ENCODE results near the gene BAHCC1.

BAHCC1 gene

DNA sequence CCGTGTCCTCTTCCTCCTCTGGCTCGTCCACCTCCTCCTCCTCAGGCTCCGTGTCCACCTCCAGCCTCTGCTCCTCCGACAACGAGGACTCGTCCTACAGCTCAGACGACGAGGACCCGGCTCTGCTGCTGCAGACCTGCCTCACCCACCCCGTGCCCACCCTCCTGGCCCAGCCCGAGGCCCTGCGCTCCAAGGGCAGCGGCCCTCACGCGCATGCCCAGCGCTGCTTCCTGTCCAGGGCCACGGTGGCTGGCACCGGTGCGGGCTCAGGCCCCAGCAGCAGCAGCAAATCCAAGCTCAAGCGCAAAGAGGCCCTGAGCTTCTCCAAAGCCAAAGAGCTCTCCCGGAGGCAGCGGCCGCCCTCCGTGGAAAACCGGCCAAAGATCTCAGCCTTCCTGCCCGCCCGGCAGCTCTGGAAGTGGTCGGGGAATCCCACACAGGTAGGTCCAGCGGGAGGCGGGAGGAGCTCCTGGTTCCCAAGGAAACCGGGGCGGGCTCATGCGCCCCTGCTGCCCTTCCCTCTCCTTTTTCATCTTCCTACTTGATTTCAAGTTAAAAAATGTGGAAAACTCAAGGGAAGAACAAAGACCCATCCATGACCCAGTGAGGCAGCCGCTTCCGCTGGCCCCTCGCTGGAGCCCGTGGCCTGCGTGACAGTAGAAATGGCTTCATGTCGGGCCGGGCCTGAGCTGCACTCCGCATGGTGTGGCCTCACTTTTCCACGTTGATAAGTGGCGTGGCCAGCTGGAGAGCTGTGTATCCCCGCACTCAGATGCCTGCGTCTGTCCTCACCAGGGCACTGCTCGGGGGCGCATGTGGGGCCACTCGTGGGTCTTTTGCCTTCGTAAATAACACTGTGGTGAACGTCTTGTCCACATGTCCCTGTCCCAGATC lies 66.6 kb downstream of the BAHCC1 start:
- peak; percentile 24 for DNase-seq (ENCODE audit: low spot score)

DNA sequence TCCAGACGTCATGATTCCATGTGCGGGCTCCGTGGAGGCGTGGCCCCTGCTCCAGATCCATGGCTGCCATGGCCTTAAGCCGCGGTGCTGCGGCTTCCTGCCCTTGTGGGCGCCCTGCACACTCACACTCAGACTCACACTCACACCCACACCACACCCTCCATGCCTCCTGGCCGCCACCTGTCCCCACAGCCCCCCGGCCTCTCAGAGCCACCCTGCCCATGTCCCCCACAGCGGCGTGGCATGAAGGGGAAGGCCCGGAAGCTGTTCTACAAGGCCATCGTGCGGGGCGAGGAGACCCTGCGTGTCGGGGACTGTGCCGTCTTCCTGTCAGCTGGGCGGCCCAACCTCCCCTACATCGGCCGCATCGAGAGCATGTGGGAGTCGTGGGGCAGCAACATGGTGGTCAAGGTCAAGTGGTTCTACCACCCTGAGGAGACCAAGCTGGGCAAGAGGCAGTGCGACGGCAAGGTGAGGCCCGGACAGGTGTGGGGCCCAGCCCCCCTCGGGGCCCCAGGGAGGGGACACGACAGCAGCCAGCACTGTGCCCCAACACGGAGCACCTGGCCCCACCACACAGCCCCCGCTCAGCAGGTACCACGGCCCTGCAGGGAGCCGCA lies 67.4 kb downstream of the BAHCC1 start:
- no peak for DNase-seq (ENCODE audit: low spot score)

DNA sequence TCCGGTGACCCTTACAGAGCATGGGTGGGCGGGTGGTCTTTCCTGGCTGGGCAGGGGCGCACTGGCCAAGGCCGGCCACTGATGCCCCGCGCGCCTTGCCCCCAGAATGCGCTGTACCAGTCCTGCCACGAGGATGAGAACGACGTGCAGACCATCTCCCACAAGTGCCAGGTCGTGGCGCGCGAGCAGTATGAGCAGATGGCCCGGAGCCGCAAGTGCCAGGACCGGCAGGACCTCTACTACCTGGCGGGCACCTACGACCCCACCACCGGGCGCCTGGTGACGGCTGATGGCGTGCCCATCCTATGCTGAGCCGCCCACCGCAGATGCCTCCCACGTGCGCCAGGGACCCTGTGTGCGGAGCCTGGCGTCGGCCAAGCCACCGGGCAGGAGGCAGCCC lies 68.2 kb downstream of the BAHCC1 start:
- DNase-seq (ENCODE audit: low spot score), result peak; percentile 44

DNA sequence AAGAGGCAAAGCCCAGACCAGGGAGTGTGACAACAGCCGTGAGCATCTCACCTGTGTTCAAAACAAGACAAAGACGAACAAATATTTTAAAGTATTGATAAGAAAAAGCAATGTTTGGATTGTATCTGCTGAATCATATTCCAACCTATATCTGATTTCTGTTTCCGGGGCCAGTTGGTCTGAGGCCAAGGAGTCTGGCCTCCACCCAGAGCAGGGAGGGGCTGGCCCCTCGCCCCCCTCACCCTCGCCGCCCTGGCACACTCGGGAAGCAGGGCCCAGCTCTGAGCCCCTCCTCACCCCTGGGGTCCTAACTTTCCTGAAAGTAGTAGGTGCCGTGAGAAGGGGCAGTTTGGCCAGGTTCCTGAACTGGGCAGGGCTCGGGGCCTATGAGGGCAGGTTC lies 69.3 kb downstream of the BAHCC1 start:
- DNase-seq (ENCODE audit: low spot score), result no peak

DNA sequence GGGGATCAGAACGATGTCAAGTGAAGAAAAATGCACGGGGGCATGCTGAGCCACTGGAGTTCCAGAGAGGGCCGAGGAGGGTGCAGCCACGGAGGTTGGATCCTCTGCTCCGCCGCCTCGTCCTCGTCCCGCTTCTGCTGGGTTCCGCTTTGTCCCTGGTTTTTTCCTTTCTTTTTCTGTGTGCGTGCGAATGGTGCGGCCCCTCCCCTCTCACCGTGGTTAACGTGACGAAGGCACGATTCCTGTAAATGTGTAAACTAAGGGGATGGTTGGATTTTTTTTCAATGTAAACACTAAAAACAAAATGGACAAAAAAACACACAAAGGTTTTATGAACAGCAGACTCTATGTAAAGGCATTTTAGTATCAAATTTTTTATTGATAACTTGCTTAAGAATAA lies 70.7 kb downstream of the BAHCC1 start:
- DNase-seq (ENCODE audit: low spot score), result no peak

DNA sequence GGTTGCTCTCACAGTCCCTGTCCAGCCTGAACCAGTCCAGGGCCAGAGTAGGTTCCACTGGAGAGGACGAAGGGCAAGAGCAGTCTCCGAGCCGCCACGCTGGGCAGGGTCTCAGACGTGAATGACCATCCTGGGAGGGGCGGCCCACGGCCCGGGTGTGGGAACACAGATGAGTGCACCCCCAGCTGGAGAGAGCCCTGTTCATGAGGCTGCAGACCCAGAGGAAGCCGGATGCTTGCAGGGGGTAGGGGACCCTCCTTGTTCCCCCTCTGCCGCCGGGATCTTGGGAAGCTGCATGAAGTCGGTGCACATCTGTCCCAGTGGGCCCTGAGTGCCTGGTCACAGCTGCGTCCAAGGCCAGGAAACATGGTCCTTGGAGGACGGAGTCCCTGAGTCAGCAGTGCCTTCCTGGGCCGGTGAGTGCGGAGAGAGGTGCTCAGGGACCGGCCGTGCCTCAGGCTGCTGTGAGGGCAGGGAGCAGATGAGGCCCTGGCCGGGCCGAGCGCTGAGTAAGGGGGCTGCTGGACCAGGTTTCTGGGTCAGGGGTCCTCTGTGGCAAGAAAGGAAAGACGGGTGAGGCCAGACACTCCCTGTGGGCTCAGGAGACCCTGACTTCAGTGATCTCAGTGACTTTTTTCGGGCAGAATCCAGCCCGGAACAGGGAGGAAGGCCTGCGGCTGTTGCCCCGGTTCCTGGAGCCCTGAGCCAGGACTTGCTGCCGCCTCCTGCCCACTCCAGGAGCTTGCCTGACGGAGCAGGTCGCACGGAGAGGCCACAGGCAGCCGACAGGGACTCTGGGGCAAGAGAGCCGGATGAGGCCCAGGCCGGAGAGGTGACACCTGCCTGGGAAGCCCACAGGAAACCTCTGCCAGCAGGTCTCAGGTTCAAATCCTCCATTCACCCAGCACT lies 71.6 kb downstream of the BAHCC1 start:
- no peak for DNase-seq (ENCODE audit: low spot score)

DNA sequence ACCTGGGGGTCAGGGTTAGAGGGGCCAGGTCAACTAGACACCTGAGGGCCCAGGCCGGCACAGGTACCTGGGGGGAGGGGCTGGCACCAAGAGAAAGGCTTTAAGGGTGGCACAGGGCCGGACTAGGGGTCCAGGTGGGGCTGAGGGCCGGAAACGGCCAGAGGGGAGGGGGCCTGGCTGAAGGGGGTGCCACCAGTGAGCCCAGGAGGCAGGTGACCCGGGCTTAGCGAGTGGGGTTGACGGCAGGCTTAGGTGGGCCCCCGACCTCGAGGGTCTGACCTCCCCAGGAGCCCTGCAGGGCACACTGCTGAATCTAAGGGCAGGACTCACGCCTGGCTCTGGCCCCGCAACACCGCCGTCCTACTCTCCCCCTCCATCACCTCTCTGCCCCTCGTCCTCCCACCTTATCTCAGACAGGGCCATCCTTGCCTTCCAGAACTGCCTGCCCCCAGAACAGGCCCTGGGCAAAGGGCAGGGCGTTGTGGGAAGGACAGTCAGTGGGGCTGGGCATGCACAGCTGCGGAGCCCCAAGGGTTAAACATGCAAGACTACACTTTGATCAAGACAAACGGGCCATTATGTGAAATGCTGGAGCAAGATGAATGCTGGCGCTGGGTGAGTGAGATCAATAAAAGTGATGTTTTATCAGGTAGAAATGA lies 73.0 kb downstream of the BAHCC1 start:
- DNase-seq (ENCODE audit: low spot score), result no peak

DNA sequence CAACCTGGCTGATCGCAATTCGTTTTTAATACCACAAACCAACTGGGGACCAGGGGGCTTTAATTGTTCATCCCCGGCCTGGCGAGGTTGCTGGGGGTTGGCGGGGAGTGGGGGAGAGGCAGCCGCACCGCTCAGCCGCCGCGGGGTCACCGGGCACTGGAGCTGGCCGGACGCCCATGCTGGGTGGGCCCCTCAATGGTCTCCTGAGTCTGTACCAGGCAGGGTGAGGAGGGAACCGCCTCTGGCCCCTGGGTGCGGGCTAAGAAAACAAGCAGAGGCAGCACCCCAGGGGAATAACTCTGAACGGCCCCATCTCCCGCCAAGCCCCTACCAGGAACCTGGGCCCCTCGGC lies 73.5 kb downstream of the BAHCC1 start:
- DNase-seq (ENCODE audit: low spot score), result no peak

DNA sequence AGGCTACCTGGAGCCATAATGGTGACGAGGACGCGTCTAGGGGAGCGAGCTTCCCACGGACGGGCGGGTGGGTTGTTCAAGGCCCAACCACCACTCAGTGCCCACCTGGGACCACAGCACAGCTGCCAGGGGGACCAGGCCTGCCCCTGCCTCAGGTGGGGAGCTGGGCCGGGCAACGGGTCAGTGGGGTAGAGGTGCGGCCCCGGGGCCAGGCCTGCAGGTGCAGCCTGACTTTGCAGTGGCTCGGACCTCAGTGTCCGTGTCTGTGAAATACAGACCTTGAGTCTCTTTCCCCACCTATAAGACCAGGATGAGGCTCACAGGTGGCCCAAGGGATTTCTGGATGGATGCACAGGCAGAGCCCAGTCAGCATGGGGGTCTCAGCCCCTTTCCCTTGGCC lies 74.0 kb downstream of the BAHCC1 start:
- DNase-seq (ENCODE audit: low spot score), result no peak

DNA sequence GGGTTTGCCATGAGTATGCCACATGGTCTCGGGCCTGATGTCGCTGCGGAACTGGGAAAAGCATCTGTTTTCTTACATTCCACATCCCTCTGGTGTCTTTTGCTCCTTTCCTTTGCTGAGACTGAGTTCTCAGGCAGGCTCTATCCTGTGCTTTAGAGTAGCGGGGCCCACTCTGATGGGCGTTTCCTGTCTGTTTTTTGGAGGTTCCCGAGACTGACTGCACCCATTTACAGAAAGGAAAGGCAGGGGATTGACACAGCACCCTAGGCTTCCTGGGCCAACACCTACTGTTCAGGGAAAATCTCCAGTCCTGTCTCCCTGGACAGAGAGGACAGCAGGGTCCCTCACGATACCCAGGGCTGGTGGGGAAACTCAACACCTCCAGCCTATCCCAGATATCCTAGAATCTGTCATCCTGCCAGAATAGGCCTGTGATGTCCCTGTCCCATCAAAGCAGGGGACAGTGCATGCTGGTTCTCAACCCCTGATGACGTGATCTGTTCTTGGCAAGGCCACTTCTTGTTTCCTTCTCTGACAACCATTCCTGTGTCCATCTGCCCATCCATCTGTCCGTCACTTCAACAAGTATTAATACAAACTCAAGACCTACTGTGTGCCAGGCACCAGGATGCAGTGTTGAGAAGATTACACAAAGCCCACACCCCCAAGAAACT lies 75.2 kb downstream of the BAHCC1 start:
- peak; percentile 64 for DNase-seq (ENCODE audit: low spot score)

DNA sequence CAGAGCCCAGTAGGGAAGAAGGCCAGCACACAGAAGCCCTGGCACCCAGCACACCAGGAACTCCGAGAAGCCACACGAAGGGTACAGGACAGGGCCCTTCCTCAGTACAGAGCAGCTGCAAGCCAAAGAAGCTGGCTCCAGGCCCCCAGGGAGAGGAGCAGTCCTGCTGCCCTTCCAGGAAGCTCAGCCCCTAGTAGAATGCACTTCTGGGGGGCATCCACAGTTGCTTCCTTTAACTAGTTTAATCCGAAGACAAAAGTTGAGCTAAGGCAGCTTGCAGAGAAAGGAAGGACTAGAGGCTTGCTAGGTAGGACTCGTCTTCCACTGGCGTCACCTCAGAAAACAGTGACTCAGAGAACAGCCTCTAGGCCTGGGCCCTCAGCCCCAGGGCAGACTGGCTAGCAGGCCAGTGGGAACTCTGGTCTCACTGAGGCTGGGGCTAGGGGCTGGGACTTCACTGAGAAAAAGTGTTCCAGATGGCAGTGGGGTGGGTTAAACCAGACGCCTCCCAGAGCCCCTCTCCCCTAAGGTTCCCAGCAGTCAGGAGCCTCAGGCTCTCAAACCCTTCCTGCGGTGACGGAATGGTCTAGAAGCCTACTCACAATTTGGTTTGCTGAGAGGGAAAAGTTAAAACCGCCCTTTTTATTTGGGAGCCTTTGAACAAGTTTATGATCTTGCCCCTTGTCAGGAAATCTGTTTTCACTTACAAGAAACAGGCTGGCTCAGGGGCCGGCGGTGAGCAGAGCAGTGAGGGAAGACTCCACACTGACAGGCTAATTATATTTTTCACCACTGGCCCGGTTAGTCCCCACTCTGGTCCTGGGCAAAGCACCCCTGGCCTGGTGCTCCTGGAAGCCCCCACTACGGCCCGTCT lies 75.9 kb downstream of the BAHCC1 start:
- DNase-seq (ENCODE audit: low spot score), result peak; percentile 16

DNA sequence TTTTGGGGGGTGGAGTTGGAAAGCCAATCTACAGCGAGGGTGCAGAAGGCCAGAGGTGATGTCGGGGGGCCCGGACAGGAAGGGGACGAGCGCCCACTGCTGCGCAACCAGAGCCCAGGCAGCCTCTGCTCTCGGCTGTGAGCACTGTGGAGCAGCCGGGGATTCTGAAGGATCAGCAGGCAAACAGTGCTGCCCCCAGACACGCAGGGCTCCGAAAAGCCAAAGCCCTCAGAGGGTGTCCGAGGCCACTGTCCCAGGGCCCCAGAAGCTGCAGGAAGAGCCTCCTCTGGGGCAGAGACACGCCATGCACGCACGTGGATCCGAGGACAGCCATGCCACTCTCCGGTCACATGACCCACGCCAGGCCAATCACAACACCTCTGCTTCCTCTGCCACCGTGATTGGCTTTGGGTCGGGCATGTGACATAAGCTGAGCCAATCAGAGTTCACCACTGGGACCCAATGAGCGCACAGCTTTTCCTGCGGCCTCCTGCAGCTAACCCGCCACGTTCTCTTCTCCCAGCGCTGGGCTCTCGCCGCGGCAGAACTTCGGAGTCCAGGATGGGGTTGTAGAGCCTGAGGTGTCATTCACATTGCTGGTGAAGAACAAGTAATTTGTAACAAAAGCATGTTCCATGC lies 76.7 kb downstream of the BAHCC1 start:
- DNase-seq (ENCODE audit: low spot score), result peak; percentile 93

DNA sequence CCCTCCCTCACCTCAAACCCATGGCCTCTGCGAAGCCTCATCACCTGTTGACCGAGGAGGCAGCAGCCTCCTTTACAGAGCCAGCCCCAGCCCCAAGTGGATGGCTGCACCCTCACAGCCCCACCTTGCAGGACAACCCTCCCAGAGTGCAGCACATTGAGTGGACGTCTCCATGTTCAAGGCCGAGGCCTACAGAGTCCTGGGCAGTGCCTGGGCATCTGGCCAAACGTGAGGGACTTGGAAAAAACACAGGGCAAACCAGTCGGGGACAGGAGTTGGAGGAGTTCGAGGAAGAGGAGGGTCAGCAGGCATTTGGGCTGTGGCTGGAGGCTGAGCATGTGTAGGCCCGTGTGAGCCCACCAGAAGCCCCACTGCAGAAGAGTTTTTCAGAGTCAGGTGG lies 77.8 kb downstream of the BAHCC1 start:
- DNase-seq (ENCODE audit: low spot score), result no peak

DNA sequence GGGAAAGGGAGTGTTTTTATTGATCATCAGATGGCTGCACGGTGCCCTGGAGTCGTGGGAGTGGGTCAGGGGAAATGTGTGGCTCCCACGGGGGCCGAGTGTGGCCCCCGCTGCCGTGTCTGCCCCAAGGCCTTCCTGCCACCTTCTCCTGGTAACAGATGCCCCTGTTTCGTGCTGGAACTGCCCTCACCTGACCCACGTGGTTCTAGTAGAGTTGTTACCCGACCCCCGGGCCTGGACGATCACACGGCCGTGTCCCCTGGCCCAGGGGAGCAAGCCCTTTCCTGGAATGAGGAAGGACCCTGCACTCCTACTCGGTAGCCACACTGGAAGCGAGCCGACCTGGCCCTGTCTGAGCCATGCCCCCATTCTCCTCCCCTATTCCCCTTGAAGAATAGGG lies 79.7 kb downstream of the BAHCC1 start:
- no peak for DNase-seq (ENCODE audit: low spot score)

DNA sequence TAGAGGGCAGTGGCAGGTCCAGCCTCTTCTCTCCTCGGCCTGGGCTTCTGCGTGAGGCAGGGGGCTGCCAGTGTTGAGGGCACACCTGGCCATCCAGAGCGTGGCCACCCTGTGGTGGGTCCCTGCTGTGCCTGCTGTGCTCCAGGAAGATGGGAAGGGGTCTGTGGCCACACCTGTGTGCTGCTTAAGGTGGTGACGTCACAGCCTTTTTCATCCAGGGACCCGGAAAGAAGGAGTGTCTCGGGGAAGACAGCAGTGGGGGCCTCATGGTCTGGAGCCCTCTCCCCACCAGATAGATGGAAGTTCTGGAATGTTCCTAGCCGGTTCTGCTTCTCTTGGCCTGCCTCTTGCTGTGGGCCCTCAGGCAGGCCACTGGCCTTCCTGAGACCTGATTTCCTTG lies 80.8 kb downstream of the BAHCC1 start:
- DNase-seq (ENCODE audit: low spot score), result no peak

DNA sequence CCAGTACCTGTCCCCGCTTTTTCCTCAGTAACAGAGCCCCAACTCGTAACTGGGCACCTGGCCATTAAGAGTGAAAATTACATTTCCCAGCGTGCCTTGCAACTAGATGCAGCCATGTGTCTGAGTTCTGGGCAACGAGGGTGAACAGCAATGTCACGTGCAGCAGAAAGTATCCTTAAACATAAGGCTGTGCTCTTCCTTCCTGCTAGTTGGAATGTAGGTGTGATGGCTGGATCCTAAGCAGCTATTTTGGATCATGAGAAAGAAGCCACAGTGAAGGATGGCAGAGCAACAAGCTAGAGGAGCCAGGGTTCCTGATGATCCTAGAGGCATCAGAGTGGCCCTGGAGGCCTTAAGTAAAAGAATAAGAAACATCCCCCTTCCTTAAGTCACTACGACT lies 81.4 kb downstream of the BAHCC1 start:
- no peak for DNase-seq (ENCODE audit: low spot score)

DNA sequence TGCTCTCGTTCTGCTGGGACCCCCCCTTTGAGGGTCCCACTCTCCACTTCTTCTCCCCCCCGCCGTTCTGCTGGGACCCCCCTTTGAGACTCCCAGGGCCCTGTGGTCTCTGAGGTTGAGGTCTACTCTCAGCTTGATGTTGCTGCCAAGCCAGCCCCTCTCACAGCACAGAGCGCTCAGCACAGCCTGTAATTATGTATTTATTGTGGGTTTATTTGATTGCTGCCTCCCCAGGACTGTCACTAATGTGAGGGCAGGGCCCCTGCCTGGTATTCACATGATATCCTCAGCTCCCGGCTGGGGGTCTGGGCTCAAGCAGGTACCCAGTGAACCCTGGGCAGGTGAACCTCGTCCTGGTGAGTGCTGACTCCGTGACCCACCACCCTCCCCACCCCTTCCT lies 81.9 kb downstream of the BAHCC1 start:
- no peak for DNase-seq (ENCODE audit: low spot score)

DNA sequence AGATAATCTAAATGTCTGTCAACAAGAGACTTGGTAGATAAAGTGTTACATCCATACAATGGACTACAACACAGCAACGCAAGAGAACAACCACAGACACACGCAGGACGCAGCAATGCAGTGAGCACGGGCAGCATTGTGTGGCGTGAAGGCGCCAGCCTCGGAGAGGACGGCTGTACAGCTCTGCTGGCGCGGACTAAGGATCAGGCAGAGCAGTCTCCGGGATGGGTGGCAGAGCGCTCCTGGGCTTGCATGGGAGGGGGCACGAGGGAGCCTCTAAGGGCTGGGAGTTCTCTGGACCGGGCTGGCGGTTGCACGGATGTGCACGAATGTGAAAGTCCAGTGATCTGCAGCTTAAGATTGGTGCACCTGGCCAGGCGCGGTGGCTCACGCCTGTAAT lies 82.9 kb downstream of the BAHCC1 start:
- DNase-seq (ENCODE audit: low spot score), result no peak

DNA sequence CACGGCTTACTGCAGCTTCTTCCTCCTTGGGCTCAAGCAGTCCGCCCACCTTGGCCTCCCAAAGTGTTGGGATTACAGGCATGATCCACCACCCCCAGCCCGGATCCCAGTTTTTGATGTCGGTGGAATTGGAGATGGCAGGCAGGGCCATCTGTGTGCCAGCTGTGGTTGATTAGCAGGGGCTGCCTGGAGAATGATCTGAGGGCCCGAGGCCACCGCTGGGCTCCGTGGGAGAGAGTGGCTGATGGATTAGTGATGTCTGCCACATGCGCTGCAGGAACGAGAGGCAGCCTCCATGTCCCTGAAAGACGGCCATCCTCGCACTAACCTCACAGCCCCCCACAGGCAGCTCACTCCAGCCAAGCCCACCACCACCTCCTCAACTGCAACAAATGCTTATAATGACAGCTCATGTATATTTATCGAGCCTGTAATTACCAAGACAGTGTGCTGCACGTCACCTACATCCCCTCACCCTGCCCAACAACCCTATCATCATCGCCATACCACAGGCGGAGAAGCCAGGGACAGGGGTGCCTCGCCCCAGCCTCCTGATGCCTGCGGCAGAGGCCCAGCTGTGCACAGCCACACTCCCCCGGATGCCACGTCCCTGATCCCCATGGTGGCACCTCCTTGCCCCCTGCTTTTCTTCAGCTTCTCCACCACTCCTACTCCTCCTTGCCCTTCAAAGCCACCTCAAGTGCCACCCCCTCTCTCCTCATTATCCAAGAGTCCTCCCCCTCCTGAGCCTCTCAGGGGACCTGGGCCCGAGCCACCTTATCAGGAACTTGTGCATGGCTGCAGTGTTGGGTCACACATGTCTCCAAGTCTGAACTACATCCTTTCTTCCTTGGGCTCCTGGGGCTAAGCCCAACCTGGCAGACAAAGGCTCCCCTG lies 84.2 kb downstream of the BAHCC1 start:
- DNase-seq (ENCODE audit: low spot score), result no peak

Measured in cerebellar cortex (tissue), 1 donor.